ENCODE measurements around the gene MARS1.

Gene MARS1

GRCh38 chr12:57539134-57539768, 51.4 kb downstream of the MARS1 start:
- H3K27me3 ChIP-seq (ENCODE audit: insufficient read depth, poor library complexity, severe bottlenecking), result no peaks in the 10 kb centered on the region
- TF ChIP-seq, protein P1, sequence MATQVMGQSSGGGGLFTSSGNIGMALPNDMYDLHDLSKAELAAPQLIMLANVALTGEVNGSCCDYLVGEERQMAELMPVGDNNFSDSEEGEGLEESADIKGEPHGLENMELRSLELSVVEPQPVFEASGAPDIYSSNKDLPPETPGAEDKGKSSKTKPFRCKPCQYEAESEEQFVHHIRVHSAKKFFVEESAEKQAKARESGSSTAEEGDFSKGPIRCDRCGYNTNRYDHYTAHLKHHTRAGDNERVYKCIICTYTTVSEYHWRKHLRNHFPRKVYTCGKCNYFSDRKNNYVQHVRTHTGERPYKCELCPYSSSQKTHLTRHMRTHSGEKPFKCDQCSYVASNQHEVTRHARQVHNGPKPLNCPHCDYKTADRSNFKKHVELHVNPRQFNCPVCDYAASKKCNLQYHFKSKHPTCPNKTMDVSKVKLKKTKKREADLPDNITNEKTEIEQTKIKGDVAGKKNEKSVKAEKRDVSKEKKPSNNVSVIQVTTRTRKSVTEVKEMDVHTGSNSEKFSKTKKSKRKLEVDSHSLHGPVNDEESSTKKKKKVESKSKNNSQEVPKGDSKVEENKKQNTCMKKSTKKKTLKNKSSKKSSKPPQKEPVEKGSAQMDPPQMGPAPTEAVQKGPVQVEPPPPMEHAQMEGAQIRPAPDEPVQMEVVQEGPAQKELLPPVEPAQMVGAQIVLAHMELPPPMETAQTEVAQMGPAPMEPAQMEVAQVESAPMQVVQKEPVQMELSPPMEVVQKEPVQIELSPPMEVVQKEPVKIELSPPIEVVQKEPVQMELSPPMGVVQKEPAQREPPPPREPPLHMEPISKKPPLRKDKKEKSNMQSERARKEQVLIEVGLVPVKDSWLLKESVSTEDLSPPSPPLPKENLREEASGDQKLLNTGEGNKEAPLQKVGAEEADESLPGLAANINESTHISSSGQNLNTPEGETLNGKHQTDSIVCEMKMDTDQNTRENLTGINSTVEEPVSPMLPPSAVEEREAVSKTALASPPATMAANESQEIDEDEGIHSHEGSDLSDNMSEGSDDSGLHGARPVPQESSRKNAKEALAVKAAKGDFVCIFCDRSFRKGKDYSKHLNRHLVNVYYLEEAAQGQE (IDR thresholded peaks at IDR 0.05; ENCODE audit: insufficient replicate concordance, low read depth), result no peak
- TF ChIP-seq GABPA (IDR thresholded peaks at IDR 0.05; ENCODE audit: low read depth) (no peak), POLR2AphosphoS5 (IDR thresholded peaks at IDR 0.05; ENCODE audit: low read depth) (no peak), SPI1 (IDR thresholded peaks at IDR 0.05; ENCODE audit: borderline replicate concordance, low read depth) (no peak), CTCF (IDR thresholded peaks at IDR 0.05; ENCODE audit: insufficient read depth, low read length) (no peak)
- H3K27ac ChIP-seq (replicated peaks), result no peak overlapping the region
- no peak overlapping the region for H3K4me3 ChIP-seq (replicated peaks; ENCODE audit: insufficient read depth, low read length)
- no peak for DNase-seq (ENCODE audit: low read depth in 1 of 2, low spot score in 1 of 2)

DNA sequence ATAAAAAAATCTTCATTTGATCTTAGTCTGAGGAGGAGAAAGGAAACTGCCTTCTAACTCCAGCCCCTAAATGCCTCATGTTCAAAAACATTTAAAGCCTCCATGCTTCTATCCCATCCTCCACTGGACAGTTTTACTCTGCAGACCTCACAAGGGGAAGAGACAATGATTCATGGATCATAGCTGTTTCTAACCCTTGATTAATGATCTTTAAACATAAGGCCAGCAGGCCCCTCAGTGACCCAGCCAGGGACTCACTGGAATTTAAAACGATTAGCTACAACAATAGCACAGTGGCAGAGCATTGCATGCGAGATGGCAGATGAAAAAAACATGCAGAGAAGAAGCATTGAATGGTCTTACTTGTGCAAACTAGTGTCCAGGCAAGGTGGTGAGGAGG, 53.1 kb downstream of the MARS1 start:
- H3K4me3 ChIP-seq (replicated peaks; ENCODE audit: insufficient read depth, low read length), result no peak overlapping the region
- H3K27me3 ChIP-seq (ENCODE audit: insufficient read depth, poor library complexity, severe bottlenecking), result no peaks in the 10 kb centered on the region
- no peak for TF ChIP-seq CTCF (IDR thresholded peaks at IDR 0.05; ENCODE audit: insufficient read depth, low read length)
- no peak overlapping the region for H3K27ac ChIP-seq (replicated peaks)
- DNase-seq (ENCODE audit: low read depth in 1 of 2, low spot score in 1 of 2), result no peak

- Histone ChIP-seq H3K4me3 (replicated peaks; ENCODE audit: insufficient read depth, low read length) (no peak overlapping the region), H3K27me3 (ENCODE audit: insufficient read depth, poor library complexity, severe bottlenecking) (no peaks in the 10 kb centered on the region), H3K27ac (replicated peaks) (no peak overlapping the region)
- TF ChIP-seq SPI1 (IDR thresholded peaks at IDR 0.05; ENCODE audit: borderline replicate concordance, low read depth), result no peak
- TF ChIP-seq, protein P1 (IDR thresholded peaks at IDR 0.05; ENCODE audit: insufficient replicate concordance, low read depth), result no peak
- TF ChIP-seq POLR2AphosphoS5 (IDR thresholded peaks at IDR 0.05; ENCODE audit: low read depth), result no peak
- TF ChIP-seq GABPA (IDR thresholded peaks at IDR 0.05; ENCODE audit: low read depth), result no peak
- no peak for TF ChIP-seq CTCF (IDR thresholded peaks at IDR 0.05; ENCODE audit: insufficient read depth, low read length)
- DNase-seq (ENCODE audit: low read depth in 1 of 2, low spot score in 1 of 2), result no peak
Measured at GRCh38 chr12:57541717-57542116, 53.8 kb downstream of the MARS1 start.

GRCh38 chr12:57543581-57543980, 55.7 kb downstream of the MARS1 start:
- no peaks in the 10 kb centered on the region for H3K27me3 ChIP-seq (ENCODE audit: insufficient read depth, poor library complexity, severe bottlenecking)
- H3K27ac ChIP-seq (replicated peaks), result no peak overlapping the region
- DNase-seq (ENCODE audit: low read depth in 1 of 2, low spot score in 1 of 2), result no peak
- H3K4me3 ChIP-seq (replicated peaks; ENCODE audit: insufficient read depth, low read length), result no peak overlapping the region
- TF ChIP-seq, protein P1 (IDR thresholded peaks at IDR 0.05; ENCODE audit: insufficient replicate concordance, low read depth), result no peak
- TF ChIP-seq POLR2AphosphoS5 (IDR thresholded peaks at IDR 0.05; ENCODE audit: low read depth) (no peak), GABPA (IDR thresholded peaks at IDR 0.05; ENCODE audit: low read depth) (no peak), SPI1 (IDR thresholded peaks at IDR 0.05; ENCODE audit: borderline replicate concordance, low read depth) (no peak), CTCF (IDR thresholded peaks at IDR 0.05; ENCODE audit: insufficient read depth, low read length) (no peak)

Measured in HL-60 (cell line).